DMS 273 (cell line): ENCODE data around the gene PRXL2B.
A peak's percentile ranks its signal among the peaks of the same experiment; 100 is the strongest.

ENCODE experiments used
- DNase-seq: peaks from one replicate; lab custom pipeline; 2025; ENCODE audit not compliant: unreplicated experiment; lab: John Stamatoyannopoulos, UW

PRXL2B gene

GRCh38 chr1:2632561-2633361 lies 46.2 kb downstream of the PRXL2B start, which contains the start of gene MMEL1:
Gene MMEL1 (minus strand): TSS chr1:2633016. CDS start chr1:2629484, 3,532 bp downstream.
- DNase-seq: no peak

GRCh38 chr1:2633366-2633935 lies 46.9 kb downstream of the PRXL2B start:
- no peak for DNase-seq

- no peak for DNase-seq
These were observed 47.4 kb downstream of the PRXL2B start for GRCh38 chr1:2633936-2634491.

GRCh38 chr1:2635361-2636010 lies 48.9 kb downstream of the PRXL2B start:
- no peak for DNase-seq

GRCh38 chr1:2636733-2637132 lies 50.2 kb downstream of the PRXL2B start:
- DNase-seq: peak; percentile 35

- no peak for DNase-seq
These were observed 51.0 kb downstream of the PRXL2B start for GRCh38 chr1:2637442-2638145.

GRCh38 chr1:2638466-2639115 lies 52.0 kb downstream of the PRXL2B start:
- DNase-seq: no peak

GRCh38 chr1:2639203-2639602 lies 52.6 kb downstream of the PRXL2B start:
- DNase-seq: no peak

- no peak for DNase-seq
These were observed 53.3 kb downstream of the PRXL2B start for GRCh38 chr1:2639607-2640521.

- no peak for DNase-seq
These were observed 54.0 kb downstream of the PRXL2B start for GRCh38 chr1:2640626-2641025.
